Esophagus squamous epithelium (tissue), 5 donors: ENCODE measurements around the gene GRID2. TPM values are rescaled to one million over a fixed set of nuclear protein-coding genes. Genes with fewer than 3 reads are reported as not detected.

Experiments used
- DNase-seq: peaks from one replicate; lab custom pipeline; 2025; lab: John Stamatoyannopoulos, UW
- H3K27ac ChIP-seq, 4 donors: fragments of 200-600 bp; sonication (generic); one replicate each; pipeline ENCODE4 v1.5.1; 2016 to 2019; ENCODE audit warnings: mild to moderate bottlenecking in 1 of 4
- H3K27me3 ChIP-seq, 4 donors: fragments of 200-600 bp; sonication (generic); 1 replicate in 3 of 4; 2 replicates in 1 of 4; pipeline versions ENCODE4 v1.5.1 to v1.6.0; 2017 to 2021; ENCODE audit warnings: antibody characterized with exemption in 1 of 4
- H3K36me3 ChIP-seq, 3 donors: fragments of 200-600 bp; sonication (generic); one replicate each; pipeline ENCODE4 v1.5.1; 2016 to 2019
- H3K4me1 ChIP-seq, 3 donors: fragments of 200-600 bp; sonication (generic); one replicate each; pipeline ENCODE4 v1.5.1; 2017 to 2019
- H3K4me3 ChIP-seq, 4 donors: fragments of 200-600 bp; sonication (generic); 1 replicate in 3 of 4; 2 replicates in 1 of 4; pipeline ENCODE4 v1.5.1; 2016 to 2019; ENCODE audit warnings: mild to moderate bottlenecking in 2 of 4, moderate library complexity in 1 of 4
- H3K9me3 ChIP-seq, 3 donors: fragments of 200-600 bp; sonication (generic); one replicate each; pipeline ENCODE4 v1.5.1; 2016 to 2019
- POLR2A ChIP-seq, 4 donors: fragments of 450-650 bp; IDR thresholded peaks; one replicate each; pipeline ENCODE4 v1.6.1; 2017; ENCODE audit warnings: antibody characterized with exemption in 4 of 4, mild to moderate bottlenecking in 4 of 4, moderate library complexity in 3 of 4
- WGBS, 2 donors: methylation state at CpG; one replicate each; pipeline ENCODE4 v1.1.5; 2018; 5-methylcytosine and 5-hydroxymethylcytosine counted together
- intact Hi-C: fragments of 100-400 bp; cut with DNase I; formaldehyde crosslinking; loops from one replicate; pipeline ENCODE4 v1.15.0; 2022
- total RNA-seq, 4 donors: library from RNA; depleted of rRNA; stranded (reverse); fragments of >200 nt; gene quantifications; one replicate each; pipeline ENCODE4 v1.1.0, GENCODE V29; 2016
- TF ChIP-seq, protein P1 (sequence below), 6 experiments: fragments of 450-650 bp in 4 of 6; fragments of 200-600 bp in 2 of 6; sonication (generic) in 2 of 6; IDR thresholded peaks; one replicate each; pipeline ENCODE4 v1.5.1; 2016 to 2019; ENCODE audit warnings: antibody characterized with exemption in 6 of 6, mild to moderate bottlenecking in 4 of 6, moderate library complexity in 4 of 6
- donor health status: DM: yes; HTN: yes; CAD: no.

The GRID2 gene
- total RNA-seq, 4 donors from 2014 or later, result not detected

DNA sequence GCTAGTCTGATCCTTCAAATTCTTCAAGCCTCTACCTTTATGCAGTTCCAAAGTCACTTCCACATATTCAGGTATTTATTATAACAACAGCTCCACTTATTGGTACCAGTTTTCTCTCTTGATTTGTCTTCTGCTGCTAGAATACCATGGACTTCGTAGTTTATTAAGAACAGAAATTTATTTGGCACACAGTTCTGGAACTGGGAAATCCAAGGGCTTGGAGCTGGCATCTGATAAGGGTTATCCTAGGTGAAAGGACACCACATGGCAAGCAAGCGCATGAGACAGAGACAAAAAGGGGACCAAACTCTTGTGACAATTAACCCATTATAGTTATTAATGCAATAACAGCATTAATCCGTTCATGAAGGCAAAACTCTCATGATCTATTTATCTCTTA, 924.3 kb downstream of the GRID2 start:
- WGBS, 2 donors, result 58 to 68% methylated on average over 3 of the region's 3 CpGs
- no peak for TF ChIP-seq POLR2A (IDR thresholded peaks at IDR 0.05)
- TF ChIP-seq, protein P1, sequence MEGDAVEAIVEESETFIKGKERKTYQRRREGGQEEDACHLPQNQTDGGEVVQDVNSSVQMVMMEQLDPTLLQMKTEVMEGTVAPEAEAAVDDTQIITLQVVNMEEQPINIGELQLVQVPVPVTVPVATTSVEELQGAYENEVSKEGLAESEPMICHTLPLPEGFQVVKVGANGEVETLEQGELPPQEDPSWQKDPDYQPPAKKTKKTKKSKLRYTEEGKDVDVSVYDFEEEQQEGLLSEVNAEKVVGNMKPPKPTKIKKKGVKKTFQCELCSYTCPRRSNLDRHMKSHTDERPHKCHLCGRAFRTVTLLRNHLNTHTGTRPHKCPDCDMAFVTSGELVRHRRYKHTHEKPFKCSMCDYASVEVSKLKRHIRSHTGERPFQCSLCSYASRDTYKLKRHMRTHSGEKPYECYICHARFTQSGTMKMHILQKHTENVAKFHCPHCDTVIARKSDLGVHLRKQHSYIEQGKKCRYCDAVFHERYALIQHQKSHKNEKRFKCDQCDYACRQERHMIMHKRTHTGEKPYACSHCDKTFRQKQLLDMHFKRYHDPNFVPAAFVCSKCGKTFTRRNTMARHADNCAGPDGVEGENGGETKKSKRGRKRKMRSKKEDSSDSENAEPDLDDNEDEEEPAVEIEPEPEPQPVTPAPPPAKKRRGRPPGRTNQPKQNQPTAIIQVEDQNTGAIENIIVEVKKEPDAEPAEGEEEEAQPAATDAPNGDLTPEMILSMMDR (IDR thresholded peaks at IDR 0.05), result no peak
- H3K9me3 ChIP-seq, result no peaks in the 10 kb centered on the region

DNA sequence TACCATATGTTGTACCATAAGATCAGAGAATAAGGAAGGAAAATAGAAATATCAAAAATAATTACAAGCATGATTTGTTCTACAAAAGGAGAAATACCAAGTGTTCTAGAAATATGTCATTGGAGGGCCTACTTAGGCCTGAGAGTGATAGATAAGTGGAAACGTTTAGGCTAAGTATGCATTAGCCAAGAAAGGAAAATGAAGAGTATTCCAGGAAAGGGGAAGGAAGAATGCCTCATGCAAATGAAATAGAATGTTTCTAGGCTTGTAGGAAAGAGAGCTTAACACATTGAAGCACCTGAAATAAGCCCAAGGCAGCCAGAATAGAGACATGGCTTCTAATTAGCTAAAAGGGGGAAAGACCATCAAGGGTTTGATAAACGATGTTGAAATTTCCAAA, 929.1 kb downstream of the GRID2 start:
- Histone ChIP-seq H3K4me1 (no peaks in the 10 kb centered on the region), H3K9me3 (no peaks in the 10 kb centered on the region), H3K36me3 (no peaks in the 10 kb centered on the region), H3K4me3 (no peak overlapping the region), H3K27ac (no peak overlapping the region), H3K27me3 (no peaks in the 10 kb centered on the region)
- DNase-seq, result no peak
- WGBS, 2 donors, result 61 to 68% methylated on average over 2 of the region's 2 CpGs
- intact Hi-C loops, result no loop called here
- TF ChIP-seq POLR2A (IDR thresholded peaks at IDR 0.05), result no peak
- TF ChIP-seq, protein P1 (IDR thresholded peaks at IDR 0.05), result no peak

More for the DNA sequence above, 924.3 kb downstream of the GRID2 start:
- no peak overlapping the region for H3K4me3 ChIP-seq
- intact Hi-C loops, result no loop called here
- no peak for DNase-seq
- H3K4me1 ChIP-seq, result no peaks in the 10 kb centered on the region
- H3K27ac ChIP-seq, result no peak overlapping the region
- no peaks in the 10 kb centered on the region for H3K27me3 ChIP-seq
- no peaks in the 10 kb centered on the region for H3K36me3 ChIP-seq

DNA sequence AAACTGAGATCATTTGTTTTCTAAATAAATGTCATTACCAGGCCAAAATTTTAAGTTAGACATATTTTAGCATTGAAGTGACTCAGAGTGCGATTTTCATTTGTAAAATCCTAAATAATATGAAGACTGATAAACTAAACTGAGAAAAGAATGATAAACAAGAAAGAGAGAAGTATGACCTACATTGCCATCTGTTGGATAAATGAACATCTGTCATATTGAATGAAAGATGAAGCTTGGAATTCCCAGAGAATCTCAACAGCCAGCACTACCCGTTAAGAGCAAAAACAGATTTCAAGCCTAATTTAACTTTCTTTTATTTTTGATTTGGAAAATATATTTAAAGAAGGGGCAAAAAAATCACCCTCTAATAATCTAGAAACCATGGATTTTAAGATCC, 933.8 kb downstream of the GRID2 start:
- Histone ChIP-seq H3K4me3 (no peak overlapping the region), H3K36me3 (no peaks in the 10 kb centered on the region), H3K9me3 (no peaks in the 10 kb centered on the region), H3K27me3 (no peaks in the 10 kb centered on the region), H3K4me1 (no peaks in the 10 kb centered on the region), H3K27ac (no peak overlapping the region)
- no peak for DNase-seq
- 37 to 38% methylated on average over 2 of the region's 2 CpGs for WGBS, 2 donors
- intact Hi-C loops, result no loop called here
- no peak for TF ChIP-seq POLR2A (IDR thresholded peaks at IDR 0.05)
- TF ChIP-seq, protein P1 (IDR thresholded peaks at IDR 0.05), result no peak

DNA sequence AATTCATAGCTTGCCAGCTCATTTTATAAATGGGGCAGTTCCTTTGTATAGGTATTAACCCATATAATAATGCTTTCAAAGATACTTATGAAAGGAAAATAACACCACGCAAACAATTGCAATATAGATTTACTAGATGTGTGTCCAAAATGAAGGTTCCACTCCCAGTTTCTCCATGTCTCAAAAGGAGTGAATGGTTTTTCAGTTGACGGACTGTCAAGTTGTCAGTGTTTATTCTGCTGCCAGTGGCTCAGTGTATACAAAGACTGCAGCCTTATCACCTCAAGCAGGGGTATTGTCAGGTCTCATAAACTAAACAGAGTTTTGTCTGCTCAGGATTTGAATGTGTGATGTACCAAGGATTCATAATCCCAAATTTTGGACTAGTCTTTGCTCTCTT, 939.5 kb downstream of the GRID2 start:
- no peaks in the 10 kb centered on the region for H3K27me3 ChIP-seq
- no peaks in the 10 kb centered on the region for H3K4me1 ChIP-seq
- no peak overlapping the region for H3K4me3 ChIP-seq
- no peaks in the 10 kb centered on the region for H3K9me3 ChIP-seq
- H3K27ac ChIP-seq, result no peak overlapping the region
- DNase-seq, result no peak
- H3K36me3 ChIP-seq, result no peaks in the 10 kb centered on the region
- WGBS, 2 donors, result 68 to 75% methylated on average over 2 of the region's 2 CpGs
- intact Hi-C loops, result no loop called here
- TF ChIP-seq, protein P1 (IDR thresholded peaks at IDR 0.05), result no peak
- TF ChIP-seq POLR2A (IDR thresholded peaks at IDR 0.05), result no peak

DNA sequence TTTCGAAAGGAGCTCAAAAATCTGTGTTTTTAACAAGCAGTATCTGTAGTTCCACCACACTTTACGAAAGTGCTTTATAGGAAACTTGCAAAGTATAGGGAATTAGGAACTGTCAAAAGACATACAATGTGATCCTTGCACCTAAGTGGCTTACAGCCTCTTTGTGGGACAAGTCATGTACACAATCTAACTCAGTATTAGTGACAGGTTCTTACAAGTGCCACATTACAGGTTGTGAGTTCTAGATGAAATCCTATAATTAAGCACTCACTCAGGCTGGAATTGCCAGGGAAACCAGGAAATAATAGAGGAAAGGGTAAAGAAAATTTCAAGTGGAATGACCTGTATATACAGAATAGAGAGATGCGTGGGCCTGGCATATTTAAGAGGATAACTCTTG, 957.4 kb downstream of the GRID2 start:
- no peaks in the 10 kb centered on the region for H3K9me3 ChIP-seq
- no peak overlapping the region for H3K4me3 ChIP-seq
- TF ChIP-seq, protein P1 (IDR thresholded peaks at IDR 0.05), result no peak
- no peak for TF ChIP-seq POLR2A (IDR thresholded peaks at IDR 0.05)
- intact Hi-C loops, result no loop called here
- H3K27me3 ChIP-seq, result no peaks in the 10 kb centered on the region
- H3K4me1 ChIP-seq, result no peaks in the 10 kb centered on the region
- no peaks in the 10 kb centered on the region for H3K36me3 ChIP-seq
- no peak overlapping the region for H3K27ac ChIP-seq
- 83 to 87% methylated on average over 3 of the region's 3 CpGs for WGBS, 2 donors
- no peak for DNase-seq
